Uterus (tissue), 4 donors: ENCODE results near the gene FAM234A. TPM values are rescaled to one million over a fixed set of nuclear protein-coding genes. Genes with fewer than 3 reads are reported as not detected.

ENCODE experiments used
- DNase-seq, 2 donors: peaks; one replicate each; pipeline ENCODE4 v3.0.0-alpha.2; 2019 to 2020
- H3K27ac ChIP-seq, 2 donors: fragments of 200-600 bp; sonication (generic); 1 replicate in 1 of 2; 2 replicates in 1 of 2; pipeline ENCODE4 v1.5.1; 2016 to 2018
- H3K27me3 ChIP-seq, 2 donors: fragments of 200-600 bp; sonication (generic); one replicate each; pipeline ENCODE4 v1.5.1; 2018 to 2019; ENCODE audit warnings: control low read depth in 1 of 2
- H3K36me3 ChIP-seq, 2 donors: fragments of 200-600 bp; sonication (generic); one replicate each; pipeline ENCODE4 v1.5.1; 2019; ENCODE audit warnings: control low read depth in 1 of 2
- H3K4me1 ChIP-seq, 2 donors: fragments of 200-600 bp; sonication (generic); one replicate each; pipeline ENCODE4 v1.5.1; 2018 to 2019; ENCODE audit warnings: control low read depth in 1 of 2
- H3K4me3 ChIP-seq, 2 donors: fragments of 200-600 bp; sonication (generic); 1 replicate in 1 of 2; 2 replicates in 1 of 2; pipeline ENCODE4 v1.5.1; 2018 to 2019; ENCODE audit warnings: mild to moderate bottlenecking in 1 of 2
- H3K9me3 ChIP-seq, 2 donors: fragments of 200-600 bp; sonication (generic); one replicate each; pipeline ENCODE4 v1.5.1; 2019; ENCODE audit warnings: control low read depth in 1 of 2
- POLR2A ChIP-seq, 2 donors: fragments of 450-650 bp; IDR thresholded peaks; one replicate each; pipeline ENCODE4 v1.6.1; 2016; ENCODE audit warnings: antibody characterized with exemption in 2 of 2, mild to moderate bottlenecking in 1 of 2, moderate library complexity in 1 of 2
- intact Hi-C: fragments of 100-400 bp; cut with DNase I; formaldehyde crosslinking; loops from one replicate; pipeline ENCODE4 v1.15.1; 2023; ENCODE audit warnings: low total_unique reads
- total RNA-seq, 4 donors: library from RNA; depleted of rRNA in 3 of 4; stranded (reverse); fragments of >200 nt in 3 of 4; gene quantifications; one replicate each; pipeline versions ENCODE4 v1.1.0 to v1.2.4, GENCODE V29; 2014 to 2023
- TF ChIP-seq, protein P1 (sequence below), 4 experiments: fragments of 200-600 bp in 2 of 4; fragments of 450-650 bp in 2 of 4; sonication (generic) in 2 of 4; IDR thresholded peaks; one replicate each; pipeline ENCODE4 v1.5.1; 2016 to 2019; ENCODE audit warnings: antibody characterized with exemption in 4 of 4, mild to moderate bottlenecking in 2 of 4, moderate library complexity in 1 of 4
- donor health status: DM: yes; HTN: yes; CAD: no.

The FAM234A gene
- total RNA-seq, 4 donors from 2014 or later = 5.6 to 65.5 (median 30.1) TPM

DNA sequence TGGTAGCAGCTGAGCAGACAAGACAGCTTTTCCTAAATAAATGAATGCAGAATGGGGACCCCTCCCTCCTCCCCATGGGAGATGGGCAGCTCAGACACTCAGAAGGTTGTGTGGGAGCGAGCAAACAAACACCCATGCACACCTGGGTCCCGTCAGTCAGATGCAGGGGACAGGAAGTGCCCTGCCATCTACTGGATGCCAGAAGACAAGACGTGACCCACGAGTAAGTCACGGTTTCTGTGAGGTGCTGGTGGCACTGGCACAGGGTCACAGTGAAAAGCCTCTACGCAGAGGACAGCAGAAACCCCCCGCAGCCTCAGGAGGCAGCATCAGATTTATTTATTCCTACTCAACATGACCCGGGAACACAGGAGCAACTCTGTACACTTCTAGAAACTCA, 45.9 kb upstream of the FAM234A start:
- TF ChIP-seq POLR2A (IDR thresholded peaks at IDR 0.05) = no peak
- TF ChIP-seq, protein P1, sequence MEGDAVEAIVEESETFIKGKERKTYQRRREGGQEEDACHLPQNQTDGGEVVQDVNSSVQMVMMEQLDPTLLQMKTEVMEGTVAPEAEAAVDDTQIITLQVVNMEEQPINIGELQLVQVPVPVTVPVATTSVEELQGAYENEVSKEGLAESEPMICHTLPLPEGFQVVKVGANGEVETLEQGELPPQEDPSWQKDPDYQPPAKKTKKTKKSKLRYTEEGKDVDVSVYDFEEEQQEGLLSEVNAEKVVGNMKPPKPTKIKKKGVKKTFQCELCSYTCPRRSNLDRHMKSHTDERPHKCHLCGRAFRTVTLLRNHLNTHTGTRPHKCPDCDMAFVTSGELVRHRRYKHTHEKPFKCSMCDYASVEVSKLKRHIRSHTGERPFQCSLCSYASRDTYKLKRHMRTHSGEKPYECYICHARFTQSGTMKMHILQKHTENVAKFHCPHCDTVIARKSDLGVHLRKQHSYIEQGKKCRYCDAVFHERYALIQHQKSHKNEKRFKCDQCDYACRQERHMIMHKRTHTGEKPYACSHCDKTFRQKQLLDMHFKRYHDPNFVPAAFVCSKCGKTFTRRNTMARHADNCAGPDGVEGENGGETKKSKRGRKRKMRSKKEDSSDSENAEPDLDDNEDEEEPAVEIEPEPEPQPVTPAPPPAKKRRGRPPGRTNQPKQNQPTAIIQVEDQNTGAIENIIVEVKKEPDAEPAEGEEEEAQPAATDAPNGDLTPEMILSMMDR (IDR thresholded peaks at IDR 0.05) = no peak
- Histone ChIP-seq H3K36me3 (no peaks in the 10 kb centered on the region), H3K27me3 (no peaks in the 10 kb centered on the region), H3K9me3 (no peaks in the 10 kb centered on the region), H3K4me1 (no peaks in the 10 kb centered on the region), H3K4me3 (no peak overlapping the region), H3K27ac (no peak overlapping the region)
- intact Hi-C loops = no loop called here
- no peak for DNase-seq

DNA sequence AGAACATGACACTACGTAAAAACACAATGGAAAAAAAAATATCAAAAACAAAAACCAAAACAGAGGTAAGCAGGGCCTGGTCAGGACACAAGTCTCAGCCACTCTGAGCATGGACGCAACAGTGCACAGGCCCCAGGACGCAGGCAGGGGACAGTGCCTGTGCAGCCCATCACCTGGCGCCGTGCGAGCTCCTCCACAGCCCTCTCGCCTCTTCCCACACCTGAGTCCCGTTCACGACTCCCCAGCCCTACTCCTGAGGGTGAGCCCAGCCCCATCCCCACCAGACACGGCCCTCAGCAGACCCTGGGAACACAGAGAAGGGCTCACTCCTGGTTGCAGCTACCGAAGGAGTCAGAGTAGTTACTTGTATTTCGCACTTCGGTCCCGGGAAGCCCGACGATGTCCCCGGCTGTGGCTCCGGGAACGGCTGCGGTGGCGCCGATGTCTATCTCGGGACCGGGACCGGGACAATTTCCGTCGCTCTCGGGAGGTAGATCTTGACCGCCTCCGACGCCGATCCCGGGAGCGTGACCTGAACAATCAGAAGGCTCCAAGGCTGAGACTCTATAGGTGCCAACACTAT, 44.9 kb upstream of the FAM234A start:
- no peak for TF ChIP-seq POLR2A (IDR thresholded peaks at IDR 0.05)
- TF ChIP-seq, protein P1 (IDR thresholded peaks at IDR 0.05) = no peak
- Histone ChIP-seq H3K36me3 (no peaks in the 10 kb centered on the region), H3K9me3 (no peaks in the 10 kb centered on the region), H3K4me1 (no peaks in the 10 kb centered on the region), H3K27me3 (no peaks in the 10 kb centered on the region), H3K4me3 (no peak overlapping the region), H3K27ac (no peak overlapping the region)
- intact Hi-C loops = no loop called here
- DNase-seq = no peak

DNA sequence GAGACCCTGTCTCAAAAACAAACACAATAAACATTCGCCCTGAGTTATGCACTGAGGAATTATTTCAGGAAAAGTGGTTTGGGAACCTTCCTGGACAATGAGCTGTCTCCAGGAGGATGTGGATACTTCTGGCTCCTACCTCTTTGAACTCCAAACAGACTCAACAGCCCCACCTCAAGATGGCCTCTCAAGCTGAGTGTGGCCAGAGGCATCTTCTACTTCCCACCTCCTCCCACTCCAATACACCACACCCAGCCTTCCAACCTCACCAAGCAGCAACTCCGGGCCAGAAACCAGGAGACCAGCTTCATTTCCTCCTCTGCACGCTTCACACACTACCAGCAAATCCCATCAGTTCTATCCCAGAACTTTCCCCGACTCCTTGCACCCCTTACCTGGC, 42.8 kb upstream of the FAM234A start:
- no peak for DNase-seq
- TF ChIP-seq, protein P1 (IDR thresholded peaks at IDR 0.05) = no peak
- TF ChIP-seq POLR2A (IDR thresholded peaks at IDR 0.05) = no peak
- intact Hi-C loops = no loop called here
- Histone ChIP-seq H3K27me3 (no peaks in the 10 kb centered on the region), H3K4me3 (no peak overlapping the region), H3K9me3 (no peaks in the 10 kb centered on the region), H3K4me1 (no peaks in the 10 kb centered on the region), H3K36me3 (no peaks in the 10 kb centered on the region), H3K27ac (no peak overlapping the region)

DNA sequence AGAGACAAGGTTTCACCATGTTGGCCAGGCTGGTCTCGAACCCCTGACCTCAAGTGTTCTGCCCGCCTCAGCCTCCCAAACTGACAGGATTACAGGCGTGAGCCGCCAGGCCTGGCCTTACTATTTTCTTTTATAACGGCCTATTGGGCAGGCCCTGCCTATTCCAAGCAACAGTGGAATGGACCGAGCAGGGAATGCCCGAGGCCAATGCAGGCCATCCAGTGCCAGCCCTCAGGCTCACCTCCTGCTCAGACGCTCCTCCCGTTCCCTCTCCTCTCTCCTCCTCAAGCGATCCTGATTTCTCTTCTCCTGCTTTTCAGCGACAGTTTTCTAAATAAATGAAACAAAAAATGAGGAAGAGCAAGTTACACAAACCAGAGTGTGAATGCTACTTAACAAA, 41.9 kb upstream of the FAM234A start:
- H3K9me3 ChIP-seq = no peaks in the 10 kb centered on the region
- H3K4me1 ChIP-seq = no peaks in the 10 kb centered on the region
- intact Hi-C loops = no loop called here
- no peaks in the 10 kb centered on the region for H3K27me3 ChIP-seq
- no peak overlapping the region for H3K4me3 ChIP-seq
- TF ChIP-seq, protein P1 (IDR thresholded peaks at IDR 0.05) = no peak
- TF ChIP-seq POLR2A (IDR thresholded peaks at IDR 0.05) = no peak
- H3K36me3 ChIP-seq = no peaks in the 10 kb centered on the region
- DNase-seq = no peak
- no peak overlapping the region for H3K27ac ChIP-seq

DNA sequence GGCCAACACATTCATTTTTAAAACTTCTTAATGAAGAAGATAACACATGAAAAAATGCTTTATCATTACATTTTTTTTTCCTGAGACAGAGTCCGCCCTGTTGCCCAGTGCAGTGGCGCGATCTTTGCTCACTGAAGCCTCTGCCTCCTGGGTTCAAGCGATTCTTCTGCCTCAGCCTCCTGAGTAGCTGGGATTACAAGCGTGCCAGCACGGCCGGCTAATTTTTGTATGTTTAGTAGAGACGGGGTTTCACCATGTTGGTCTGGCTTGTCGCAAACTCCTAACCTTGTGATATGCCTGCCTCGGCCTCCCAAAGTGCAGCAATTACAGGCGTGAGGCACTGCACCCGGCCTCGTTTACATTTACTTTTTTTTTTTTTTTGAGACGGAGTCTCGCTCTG, 41.2 kb upstream of the FAM234A start:
- intact Hi-C loops = no loop called here
- no peak for DNase-seq
- Histone ChIP-seq H3K4me3 (no peak overlapping the region), H3K27me3 (no peaks in the 10 kb centered on the region), H3K27ac (no peak overlapping the region), H3K9me3 (no peaks in the 10 kb centered on the region), H3K36me3 (no peaks in the 10 kb centered on the region), H3K4me1 (no peaks in the 10 kb centered on the region)
- TF ChIP-seq, protein P1 (IDR thresholded peaks at IDR 0.05) = no peak
- no peak for TF ChIP-seq POLR2A (IDR thresholded peaks at IDR 0.05)
